ENCODE data around the gene SLC5A4.
A peak's percentile ranks its signal among the peaks of the same experiment; 100 is the strongest.

Gene SLC5A4

DNA sequence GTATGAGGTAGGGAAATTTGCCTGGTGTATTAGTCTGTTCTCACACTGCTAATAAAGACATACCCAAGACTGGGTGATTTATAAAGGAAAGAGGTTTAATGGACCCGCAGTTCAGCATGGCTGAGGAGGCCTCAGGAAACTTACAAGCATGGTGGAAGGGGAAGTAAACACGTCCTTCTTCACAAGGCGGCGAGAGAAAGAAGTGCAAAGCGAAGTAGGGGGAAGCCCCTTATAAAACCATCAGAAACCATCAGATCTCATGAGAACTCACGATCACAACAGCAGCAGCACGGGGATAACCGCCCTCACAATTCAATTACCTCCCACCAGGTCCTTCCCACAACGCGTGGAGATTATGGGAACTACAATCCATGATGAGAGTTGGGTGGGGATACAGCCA is 38.2 kb downstream of the SLC5A4 start:
- TF ChIP-seq, protein P1, sequence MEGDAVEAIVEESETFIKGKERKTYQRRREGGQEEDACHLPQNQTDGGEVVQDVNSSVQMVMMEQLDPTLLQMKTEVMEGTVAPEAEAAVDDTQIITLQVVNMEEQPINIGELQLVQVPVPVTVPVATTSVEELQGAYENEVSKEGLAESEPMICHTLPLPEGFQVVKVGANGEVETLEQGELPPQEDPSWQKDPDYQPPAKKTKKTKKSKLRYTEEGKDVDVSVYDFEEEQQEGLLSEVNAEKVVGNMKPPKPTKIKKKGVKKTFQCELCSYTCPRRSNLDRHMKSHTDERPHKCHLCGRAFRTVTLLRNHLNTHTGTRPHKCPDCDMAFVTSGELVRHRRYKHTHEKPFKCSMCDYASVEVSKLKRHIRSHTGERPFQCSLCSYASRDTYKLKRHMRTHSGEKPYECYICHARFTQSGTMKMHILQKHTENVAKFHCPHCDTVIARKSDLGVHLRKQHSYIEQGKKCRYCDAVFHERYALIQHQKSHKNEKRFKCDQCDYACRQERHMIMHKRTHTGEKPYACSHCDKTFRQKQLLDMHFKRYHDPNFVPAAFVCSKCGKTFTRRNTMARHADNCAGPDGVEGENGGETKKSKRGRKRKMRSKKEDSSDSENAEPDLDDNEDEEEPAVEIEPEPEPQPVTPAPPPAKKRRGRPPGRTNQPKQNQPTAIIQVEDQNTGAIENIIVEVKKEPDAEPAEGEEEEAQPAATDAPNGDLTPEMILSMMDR (conservative IDR thresholded peaks at IDR 0.05; ENCODE audit: low read depth, low read length) = no peak
- DNase-seq (ENCODE audit: low read depth) = no peak
- no peak overlapping the region for H3K4me3 ChIP-seq (ENCODE audit: low read length)

DNA sequence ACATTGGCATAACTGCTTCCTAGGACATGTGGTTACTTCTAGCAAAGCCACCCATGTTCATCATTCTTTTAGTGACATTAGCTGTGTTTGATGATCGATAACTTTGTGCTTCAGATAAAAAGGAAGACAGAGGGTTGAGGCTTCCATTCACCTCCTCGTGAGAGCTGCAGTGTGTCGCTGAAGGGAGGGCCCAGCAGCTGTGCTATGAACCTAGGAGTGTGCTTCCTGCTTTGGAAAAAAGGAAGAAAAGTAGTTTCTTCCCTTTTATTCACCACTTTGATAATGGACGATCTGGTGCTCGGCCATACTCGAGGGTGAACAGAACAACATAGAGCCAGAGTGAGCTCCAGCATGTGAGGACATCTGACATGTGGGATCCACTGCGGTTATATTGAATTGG is 44.1 kb downstream of the SLC5A4 start:
- TF ChIP-seq, protein P1 (conservative IDR thresholded peaks at IDR 0.05; ENCODE audit: low read depth, low read length) = no peak
- no peak for DNase-seq (ENCODE audit: low read depth)
- no peak overlapping the region for H3K4me3 ChIP-seq (ENCODE audit: low read length)

DNA sequence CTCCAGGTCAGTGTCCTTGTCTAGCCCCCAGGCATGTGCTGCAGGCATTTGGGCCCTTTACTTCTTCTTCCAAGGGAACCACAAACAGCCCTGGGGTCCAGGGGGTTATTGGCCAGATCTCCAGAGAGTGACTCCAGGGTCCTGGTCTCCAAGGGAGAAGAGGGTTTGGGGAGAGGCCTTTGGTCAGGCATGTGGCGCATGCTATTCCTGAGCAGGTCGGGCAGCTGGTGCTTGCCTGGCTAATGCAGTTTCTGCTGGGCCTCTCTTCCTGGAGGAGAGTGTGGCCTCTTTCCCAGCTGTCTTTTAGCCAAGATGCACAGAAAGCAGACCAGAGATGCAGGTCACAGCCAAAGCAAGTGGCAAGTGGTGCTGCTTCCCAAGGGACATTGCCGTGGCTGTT is 46.5 kb downstream of the SLC5A4 start:
- TF ChIP-seq, protein P1 (conservative IDR thresholded peaks at IDR 0.05; ENCODE audit: low read depth, low read length) = no peak
- no peak overlapping the region for H3K4me3 ChIP-seq (ENCODE audit: low read length)
- DNase-seq (ENCODE audit: low read depth) = no peak

DNA sequence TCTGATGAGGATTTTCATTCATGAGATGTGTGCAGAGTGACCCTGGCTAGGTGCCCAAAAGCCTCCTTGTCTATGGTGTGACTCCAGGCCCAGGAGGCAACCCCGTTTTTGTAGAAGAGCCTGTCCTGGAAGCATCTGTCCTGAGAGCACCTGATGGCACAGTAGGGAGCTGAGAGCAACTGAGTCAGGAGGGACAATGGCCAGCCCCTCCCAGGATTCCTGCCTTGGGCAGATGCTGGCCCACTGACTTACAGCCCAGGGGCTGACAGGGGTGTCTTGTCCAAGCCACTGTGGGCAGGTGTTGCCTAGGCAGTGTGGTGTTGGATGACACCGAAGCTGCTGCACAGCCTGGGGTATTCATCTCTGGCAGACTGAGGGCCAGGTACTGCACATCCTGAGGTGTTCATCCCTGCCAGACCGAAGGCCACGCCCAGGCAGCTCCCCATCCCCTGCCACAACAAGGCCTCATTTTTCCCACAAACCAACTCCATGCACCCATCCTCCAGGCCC is 47.1 kb downstream of the SLC5A4 start:
- DNase-seq (ENCODE audit: low read depth) = no peak
- TF ChIP-seq, protein P1 (conservative IDR thresholded peaks at IDR 0.05; ENCODE audit: low read depth, low read length) = no peak
- no peak overlapping the region for H3K4me3 ChIP-seq (ENCODE audit: low read length)

DNA sequence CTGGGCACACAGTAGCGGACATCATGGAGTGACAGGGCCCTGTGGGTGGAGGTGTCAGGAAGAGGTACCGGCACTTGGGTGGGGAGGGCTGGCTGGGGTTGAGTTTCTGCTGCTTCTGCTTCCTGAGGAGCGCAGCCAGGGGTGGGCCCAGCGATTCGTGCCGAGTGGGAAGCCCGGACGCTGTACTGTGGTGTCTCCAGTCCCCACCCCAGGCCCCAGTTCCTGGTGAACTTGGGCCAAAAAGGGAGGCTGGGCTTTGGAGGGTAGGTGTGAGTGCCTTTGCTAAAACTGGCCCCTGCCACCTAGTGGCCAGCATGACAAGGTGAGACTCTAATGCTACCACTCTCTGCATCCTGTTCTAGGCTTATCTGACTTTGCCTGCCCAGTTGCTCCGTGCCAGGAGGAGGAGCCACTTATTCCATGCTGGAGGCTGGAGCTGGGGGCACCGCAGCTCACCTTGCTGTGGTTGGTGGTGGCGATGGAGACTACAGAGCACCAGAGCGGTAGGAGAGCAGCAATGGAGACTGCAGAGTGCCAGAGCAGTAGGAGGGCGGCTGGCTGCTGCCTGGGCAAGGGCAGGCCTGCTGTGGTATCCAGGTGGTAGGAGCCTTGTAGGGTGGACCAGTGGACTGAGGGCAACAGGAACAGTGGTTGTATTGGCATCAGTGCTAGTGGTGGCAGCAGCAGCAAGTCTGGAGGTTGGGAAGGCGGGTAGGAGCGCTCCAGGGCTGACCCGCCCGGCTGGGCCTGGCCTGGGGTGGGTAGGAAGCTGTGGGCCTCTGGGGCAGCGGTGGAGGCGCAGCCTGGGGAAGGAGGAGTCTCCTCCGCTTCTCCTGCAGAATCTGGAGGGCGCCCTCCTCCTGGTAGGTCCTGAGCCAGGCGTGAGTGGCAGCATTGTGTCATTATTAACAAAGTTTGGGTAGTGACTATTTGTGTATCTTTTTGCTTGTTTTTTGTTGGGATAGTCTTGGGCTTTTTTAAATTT is 48.1 kb downstream of the SLC5A4 start:
- TF ChIP-seq, protein P1 (conservative IDR thresholded peaks at IDR 0.05; ENCODE audit: low read depth, low read length) = peak; percentile 70
- DNase-seq (ENCODE audit: low read depth) = no peak
- H3K4me3 ChIP-seq (ENCODE audit: low read length) = no peak overlapping the region

DNA sequence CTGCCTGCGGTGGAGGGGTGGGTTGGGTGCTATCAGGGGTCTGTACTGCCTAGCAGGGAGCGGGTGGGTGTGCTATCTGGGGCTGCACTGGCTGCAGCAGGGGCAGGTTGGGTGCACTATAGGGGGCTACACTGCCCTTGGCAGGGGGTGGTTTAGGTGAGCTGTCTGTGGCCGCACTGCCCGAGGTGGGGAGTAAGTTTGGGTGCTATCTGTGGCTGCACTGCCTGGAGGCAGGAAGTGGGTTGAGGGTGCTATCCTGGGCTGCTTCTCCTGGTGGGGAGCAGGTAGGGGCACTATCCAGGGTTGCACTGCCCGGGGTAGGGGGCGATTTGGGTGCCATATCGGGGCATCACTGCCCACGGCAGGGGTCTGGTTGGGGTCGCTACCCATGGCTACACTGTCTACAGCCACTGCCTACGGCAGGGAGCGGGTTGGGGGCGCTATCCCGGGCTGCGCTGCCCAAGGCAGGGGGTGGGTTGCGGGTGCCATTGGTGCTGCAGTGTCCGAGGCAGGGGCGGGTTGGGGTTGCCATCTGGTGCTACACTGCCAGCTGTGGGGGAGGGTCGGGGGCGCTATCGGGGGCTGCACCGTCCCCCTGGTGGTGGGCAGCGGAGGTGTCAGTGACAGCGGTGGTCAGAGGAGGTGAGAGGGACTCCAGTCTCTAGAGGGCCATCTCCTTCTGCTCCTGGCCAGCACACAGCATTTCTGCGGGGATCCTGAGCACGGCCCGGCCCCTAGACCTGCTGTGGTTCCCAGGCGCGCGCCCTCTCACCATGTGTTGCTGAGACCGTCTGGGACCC is 49.0 kb downstream of the SLC5A4 start:
- TF ChIP-seq, protein P1 (conservative IDR thresholded peaks at IDR 0.05; ENCODE audit: low read depth, low read length) = no peak
- H3K4me3 ChIP-seq (ENCODE audit: low read length) = no peak overlapping the region
- DNase-seq (ENCODE audit: low read depth) = no peak
